Muscle layer of colon (tissue), 2 donors: ENCODE results near the gene EFHC1.

Experiments
- H3K27ac ChIP-seq: one replicate; pipeline ENCODE4 v1.7.0; 2013; ENCODE audit warnings: low read depth, mild to moderate bottlenecking, low read length, moderate library complexity
- H3K27me3 ChIP-seq, 2 donors: one replicate each; pipeline ENCODE4 v1.7.0; 2013; ENCODE audit warnings: low read length in 2 of 2, mild to moderate bottlenecking in 2 of 2; ENCODE audit not compliant: insufficient read depth in 2 of 2, control insufficient read depth in 1 of 2
- H3K36me3 ChIP-seq: one replicate; pipeline ENCODE4 v1.7.0; 2013; ENCODE audit warnings: mild to moderate bottlenecking, low read length; ENCODE audit not compliant: insufficient read depth
- H3K4me1 ChIP-seq: one replicate; pipeline ENCODE4 v1.7.0; 2013; ENCODE audit warnings: mild to moderate bottlenecking, low read length; ENCODE audit not compliant: insufficient read depth
- H3K4me3 ChIP-seq, 2 donors: one replicate each; pipeline ENCODE4 v1.7.0; 2013; ENCODE audit warnings: low read length in 2 of 2, low read depth in 1 of 2, mild to moderate bottlenecking in 1 of 2, moderate library complexity in 1 of 2
- H3K9ac ChIP-seq: one replicate; pipeline ENCODE4 v1.7.0; 2013; ENCODE audit warnings: low read length
- H3K9me3 ChIP-seq: one replicate; pipeline ENCODE4 v1.7.0; 2013; ENCODE audit warnings: mild to moderate bottlenecking, low read length
- donor health status: abdominal sarcoma.
- donor health status: Adenocarcinoma of cecum.

EFHC1 gene

DNA sequence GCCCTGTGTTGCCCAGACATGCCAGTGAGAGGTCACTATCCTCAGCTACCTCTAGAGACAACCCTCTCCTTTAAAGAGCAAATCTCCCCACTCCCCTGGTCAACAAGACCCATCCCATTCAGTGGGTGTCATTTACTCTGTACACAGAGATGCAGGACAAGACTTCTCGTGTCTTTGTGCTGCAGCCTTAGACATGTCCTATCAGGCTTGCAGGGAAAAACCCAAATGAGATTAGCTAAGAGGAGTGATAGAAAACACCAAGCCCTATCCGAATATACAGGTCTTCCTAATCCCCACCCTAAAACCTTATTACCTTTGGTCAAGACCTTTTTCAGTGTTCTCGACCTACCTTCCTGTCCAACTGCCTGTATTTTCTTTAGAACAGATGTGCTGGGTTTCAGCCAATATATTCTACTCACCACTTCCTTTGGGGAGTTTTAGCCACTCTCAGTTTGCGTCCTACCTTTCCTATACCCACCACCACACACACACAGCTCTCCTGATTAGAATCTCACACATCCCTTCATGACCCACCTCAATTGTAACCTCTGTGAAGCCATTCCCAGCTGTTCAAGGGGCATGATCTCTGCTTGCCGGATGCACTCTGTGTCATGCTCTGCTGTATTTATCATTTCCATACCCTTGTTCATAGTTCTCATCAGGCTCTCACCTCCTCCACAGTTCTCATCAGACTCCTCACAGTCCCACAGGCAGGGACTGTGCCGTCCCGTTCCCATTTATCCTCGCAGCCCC is 117.0 kb downstream of the EFHC1 start:
- Histone ChIP-seq H3K27ac (no peak overlapping the region), H3K4me3 (no peak overlapping the region), H3K4me1 (peaks cover 56% of the 10 kb centered on the region), H3K27me3 (no peaks in the 10 kb centered on the region), H3K9me3 (no peaks in the 10 kb centered on the region), H3K9ac (no peak overlapping the region), H3K36me3 (peaks cover 9% of the 10 kb centered on the region)

DNA sequence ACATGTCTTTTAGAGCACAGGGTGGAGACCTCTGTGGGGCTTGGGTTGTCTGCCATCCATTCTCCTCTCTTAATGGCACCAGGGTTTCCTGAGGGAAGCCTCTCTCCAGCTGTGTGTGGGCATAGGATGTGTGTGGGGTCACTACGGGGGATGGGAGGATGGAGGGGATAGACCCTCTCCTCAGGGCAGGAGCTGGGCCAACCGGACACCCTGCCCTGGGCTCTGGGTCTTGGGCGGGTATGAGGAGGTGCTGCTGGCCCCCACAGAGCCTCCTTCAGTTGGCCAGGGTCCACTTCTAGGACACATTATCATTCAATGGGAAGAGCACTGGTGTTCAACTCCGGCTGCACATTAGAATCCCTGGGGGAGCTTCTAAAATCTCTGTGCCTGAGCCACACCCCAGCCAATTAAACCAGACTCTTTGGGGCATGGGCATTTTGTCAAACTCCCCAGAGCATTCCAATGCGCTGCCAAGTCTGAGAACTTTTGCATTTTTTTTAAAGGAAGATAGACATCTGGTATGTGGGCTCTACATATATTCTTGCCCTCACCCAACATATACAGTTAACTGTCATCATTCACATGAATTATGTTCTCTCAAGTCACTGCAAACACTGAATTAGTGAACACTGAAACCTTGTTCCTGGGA is 118.2 kb downstream of the EFHC1 start:
- H3K36me3 ChIP-seq: peaks cover 9% of the 10 kb centered on the region
- H3K27ac ChIP-seq: no peak overlapping the region
- no peak overlapping the region for H3K4me3 ChIP-seq
- no peak overlapping the region for H3K9ac ChIP-seq
- H3K4me1 ChIP-seq: peaks cover 63% of the 10 kb centered on the region
- H3K27me3 ChIP-seq: no peaks in the 10 kb centered on the region
- no peaks in the 10 kb centered on the region for H3K9me3 ChIP-seq

GRCh38 chr6:52538901-52539354 is 118.8 kb downstream of the EFHC1 start:
- Histone ChIP-seq H3K4me3 (no peak overlapping the region), H3K9me3 (no peaks in the 10 kb centered on the region), H3K4me1 (peaks cover 68% of the 10 kb centered on the region), H3K27me3 (no peaks in the 10 kb centered on the region), H3K36me3 (peaks cover 9% of the 10 kb centered on the region), H3K27ac (no peak overlapping the region), H3K9ac (no peak overlapping the region)

DNA sequence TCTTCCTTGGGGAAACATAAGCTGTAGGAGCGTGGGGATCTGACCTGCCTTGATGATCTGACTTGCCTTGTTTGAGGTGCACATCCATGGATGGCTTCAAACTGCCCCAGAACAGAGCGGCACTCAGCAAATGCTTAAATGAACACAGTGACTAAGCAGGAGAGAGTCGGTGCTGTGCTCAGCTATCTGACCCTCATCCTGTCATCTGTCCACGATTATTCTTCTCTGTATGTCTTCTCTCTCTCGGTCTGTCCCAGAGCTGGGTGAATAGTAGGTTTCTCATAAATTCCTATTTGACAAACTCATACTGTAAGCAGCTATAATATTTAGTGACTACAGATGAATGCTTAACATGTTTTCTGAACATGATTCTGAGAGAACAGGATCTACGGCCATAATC is 119.5 kb downstream of the EFHC1 start:
- Histone ChIP-seq H3K4me3 (no peak overlapping the region), H3K9ac (no peak overlapping the region), H3K4me1 (peaks cover 75% of the 10 kb centered on the region), H3K27me3 (no peaks in the 10 kb centered on the region), H3K27ac (no peak overlapping the region), H3K36me3 (peaks cover 9% of the 10 kb centered on the region), H3K9me3 (no peaks in the 10 kb centered on the region)

- peak overlapping the region; percentile 36 for H3K27ac ChIP-seq
- peaks cover under 1% of the 10 kb centered on the region for H3K36me3 ChIP-seq
- H3K9ac ChIP-seq: no peak overlapping the region
- H3K27me3 ChIP-seq: no peaks in the 10 kb centered on the region
- peaks cover 82% of the 10 kb centered on the region for H3K4me1 ChIP-seq
- H3K9me3 ChIP-seq: no peaks in the 10 kb centered on the region
- H3K4me3 ChIP-seq: no peak overlapping the region
Observed at GRCh38 chr6:52540286-52540902, 120.3 kb downstream of the EFHC1 start.

GRCh38 chr6:52541135-52541534 is 121.0 kb downstream of the EFHC1 start:
- Histone ChIP-seq H3K36me3 (no peaks in the 10 kb centered on the region), H3K9me3 (no peaks in the 10 kb centered on the region), H3K27ac (no peak overlapping the region), H3K4me3 (no peak overlapping the region), H3K27me3 (no peaks in the 10 kb centered on the region), H3K4me1 (peaks cover 90% of the 10 kb centered on the region), H3K9ac (no peak overlapping the region)

GRCh38 chr6:52543262-52543661 is 123.1 kb downstream of the EFHC1 start:
- Histone ChIP-seq H3K27me3 (no peaks in the 10 kb centered on the region), H3K9ac (no peak overlapping the region), H3K36me3 (no peaks in the 10 kb centered on the region), H3K9me3 (no peaks in the 10 kb centered on the region), H3K27ac (no peak overlapping the region), H3K4me3 (no peak overlapping the region), H3K4me1 (peaks cover 91% of the 10 kb centered on the region)

DNA sequence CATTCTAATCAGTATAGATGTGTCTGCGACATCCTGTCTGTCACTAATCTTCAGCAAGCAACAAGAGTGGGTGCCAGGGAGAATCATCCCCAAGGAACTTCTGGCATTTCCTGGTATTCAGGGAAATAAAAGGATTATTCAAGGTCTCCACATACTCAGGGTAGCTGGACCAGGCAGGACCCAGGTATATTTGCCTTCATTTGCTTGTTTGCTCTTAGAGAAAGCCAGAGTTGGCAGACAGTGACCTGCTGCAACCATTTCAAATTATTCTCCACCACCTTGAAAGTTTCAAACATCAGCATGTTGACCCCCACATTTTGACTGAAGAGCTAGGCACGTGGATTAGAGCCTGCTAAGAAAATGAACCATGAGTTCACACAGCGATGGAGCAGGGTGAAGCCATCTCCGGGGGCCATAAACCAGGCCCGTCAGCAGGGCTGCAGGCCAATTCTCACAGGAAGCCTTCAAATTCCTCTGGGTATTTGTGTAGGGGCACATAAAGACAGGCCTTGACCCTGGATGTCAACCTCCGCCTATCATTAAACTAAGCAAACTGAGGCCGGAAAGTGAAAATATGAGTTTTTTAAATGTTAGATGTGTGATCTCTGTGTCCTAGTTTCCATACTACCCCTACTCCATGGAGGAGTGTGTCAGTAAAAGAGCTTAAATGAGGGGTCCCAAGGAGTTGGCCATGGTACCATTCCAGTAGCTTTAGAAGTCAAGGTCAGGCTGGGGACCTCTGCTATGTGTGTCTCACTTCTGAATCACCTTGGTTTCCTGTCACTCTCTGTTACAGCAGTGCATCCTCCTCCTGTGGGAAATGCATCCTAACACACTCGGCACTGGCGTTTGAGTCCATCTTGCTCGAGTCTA is 123.8 kb downstream of the EFHC1 start:
- Histone ChIP-seq H3K36me3 (no peaks in the 10 kb centered on the region), H3K4me3 (no peak overlapping the region), H3K27ac (peak overlapping the region; percentile 3), H3K27me3 (no peaks in the 10 kb centered on the region), H3K4me1 (peaks cover 84% of the 10 kb centered on the region), H3K9me3 (no peaks in the 10 kb centered on the region), H3K9ac (no peak overlapping the region)

GRCh38 chr6:52544602-52545405 is 124.7 kb downstream of the EFHC1 start:
- H3K9ac ChIP-seq: no peak overlapping the region
- H3K36me3 ChIP-seq: no peaks in the 10 kb centered on the region
- no peaks in the 10 kb centered on the region for H3K9me3 ChIP-seq
- no peaks in the 10 kb centered on the region for H3K27me3 ChIP-seq
- H3K4me1 ChIP-seq: peaks cover 76% of the 10 kb centered on the region
- H3K4me3 ChIP-seq: no peak overlapping the region
- peak overlapping the region; percentile 4 for H3K27ac ChIP-seq

DNA sequence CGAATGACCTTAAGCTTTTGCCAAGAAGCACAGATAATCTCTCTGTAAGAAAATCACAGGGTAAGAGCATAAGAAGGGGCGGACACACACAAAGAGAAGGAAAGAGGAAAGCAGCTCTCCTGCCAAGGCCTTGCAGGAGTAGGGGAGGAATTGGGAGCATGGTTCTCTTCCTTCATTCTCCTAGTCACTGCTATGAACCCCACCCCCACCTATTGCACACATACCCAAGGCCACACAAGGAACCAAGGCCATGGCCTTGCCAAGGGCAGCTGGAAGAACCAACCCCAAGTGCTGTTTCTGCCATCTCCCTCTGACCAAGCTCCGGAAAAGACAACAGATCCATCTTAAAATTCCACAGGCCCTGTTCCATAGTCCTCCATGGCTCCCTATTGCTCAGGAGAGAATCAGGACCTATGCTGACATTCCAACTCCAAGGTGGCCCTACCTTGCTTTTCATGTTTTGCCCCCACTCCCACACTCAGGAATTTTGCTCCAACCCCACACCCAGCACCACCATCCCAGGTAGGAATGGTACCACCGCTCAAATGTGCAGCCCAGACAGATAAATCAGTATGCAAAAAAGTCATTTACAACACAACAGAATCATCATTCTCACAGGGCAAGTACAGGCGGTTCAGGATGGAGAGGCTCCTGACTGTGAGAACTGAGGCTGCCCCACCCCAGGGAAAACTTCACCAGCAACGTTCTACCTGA is 125.4 kb downstream of the EFHC1 start:
- no peak overlapping the region for H3K4me3 ChIP-seq
- H3K9ac ChIP-seq: no peak overlapping the region
- H3K27ac ChIP-seq: peak overlapping the region; percentile 4
- H3K9me3 ChIP-seq: no peaks in the 10 kb centered on the region
- no peaks in the 10 kb centered on the region for H3K36me3 ChIP-seq
- peaks cover 69% of the 10 kb centered on the region for H3K4me1 ChIP-seq
- H3K27me3 ChIP-seq: no peaks in the 10 kb centered on the region
